Esophagus squamous epithelium (tissue), 5 donors: Measurements from ENCODE around the gene AGBL1. TPM values are rescaled to one million over a fixed set of nuclear protein-coding genes. Genes with fewer than 3 reads are reported as not detected.

Experiments
- DNase-seq: peaks from one replicate; lab custom pipeline; 2025; lab: John Stamatoyannopoulos, UW
- H3K27ac ChIP-seq, 4 donors: fragments of 200-600 bp; sonication (generic); one replicate each; pipeline ENCODE4 v1.5.1; 2016 to 2019; ENCODE audit warnings: mild to moderate bottlenecking in 1 of 4
- H3K27me3 ChIP-seq, 4 donors: fragments of 200-600 bp; sonication (generic); 1 replicate in 3 of 4; 2 replicates in 1 of 4; pipeline versions ENCODE4 v1.5.1 to v1.6.0; 2017 to 2021; ENCODE audit warnings: antibody characterized with exemption in 1 of 4
- H3K36me3 ChIP-seq, 3 donors: fragments of 200-600 bp; sonication (generic); one replicate each; pipeline ENCODE4 v1.5.1; 2016 to 2019
- H3K4me1 ChIP-seq, 3 donors: fragments of 200-600 bp; sonication (generic); one replicate each; pipeline ENCODE4 v1.5.1; 2017 to 2019
- H3K4me3 ChIP-seq, 4 donors: fragments of 200-600 bp; sonication (generic); 1 replicate in 3 of 4; 2 replicates in 1 of 4; pipeline ENCODE4 v1.5.1; 2016 to 2019; ENCODE audit warnings: mild to moderate bottlenecking in 2 of 4, moderate library complexity in 1 of 4
- H3K9me3 ChIP-seq, 3 donors: fragments of 200-600 bp; sonication (generic); one replicate each; pipeline ENCODE4 v1.5.1; 2016 to 2019
- CTCF ChIP-seq, 6 experiments: fragments of 450-650 bp in 4 of 6; fragments of 200-600 bp in 2 of 6; sonication (generic) in 2 of 6; IDR thresholded peaks; one replicate each; pipeline ENCODE4 v1.5.1; 2016 to 2019; ENCODE audit warnings: antibody characterized with exemption in 6 of 6, mild to moderate bottlenecking in 4 of 6, moderate library complexity in 4 of 6
- POLR2A ChIP-seq, 4 donors: fragments of 450-650 bp; IDR thresholded peaks; one replicate each; pipeline ENCODE4 v1.6.1; 2017; ENCODE audit warnings: antibody characterized with exemption in 4 of 4, mild to moderate bottlenecking in 4 of 4, moderate library complexity in 3 of 4
- WGBS, 2 donors: methylation state at CpG; one replicate each; pipeline ENCODE4 v1.1.5; 2018; 5-methylcytosine and 5-hydroxymethylcytosine counted together
- intact Hi-C: fragments of 100-400 bp; cut with DNase I; formaldehyde crosslinking; loops from one replicate; pipeline ENCODE4 v1.15.0; 2022
- total RNA-seq, 4 donors: library from RNA; depleted of rRNA; stranded (reverse); fragments of >200 nt; gene quantifications; one replicate each; pipeline ENCODE4 v1.1.0, GENCODE V29; 2016
- donor health status: DM: yes; HTN: yes; CAD: no.

AGBL1 gene
- total RNA-seq, 4 donors from 2014 or later, result 0.11 to 0.21 (median 0.19) TPM; not detected in 1

GRCh38 chr15:86961669-86962068 lies 882.0 kb downstream of the AGBL1 start:
- no peaks in the 10 kb centered on the region for H3K9me3 ChIP-seq
- no peak for DNase-seq
- no peaks in the 10 kb centered on the region for H3K4me1 ChIP-seq
- H3K4me3 ChIP-seq, result no peak overlapping the region
- TF ChIP-seq POLR2A (IDR thresholded peaks at IDR 0.05) (no peak), CTCF (IDR thresholded peaks at IDR 0.05) (no peak)
- no peaks in the 10 kb centered on the region for H3K27me3 ChIP-seq
- H3K36me3 ChIP-seq, result no peaks in the 10 kb centered on the region
- intact Hi-C loops, result no loop called here
- WGBS, 2 donors, result 78 to 80% methylated on average over 3 of the region's 3 CpGs
- no peak overlapping the region for H3K27ac ChIP-seq

GRCh38 chr15:86964271-86964670 lies 884.6 kb downstream of the AGBL1 start:
- Histone ChIP-seq H3K36me3 (no peaks in the 10 kb centered on the region), H3K27ac (no peak overlapping the region), H3K27me3 (no peaks in the 10 kb centered on the region), H3K4me3 (no peak overlapping the region), H3K9me3 (no peaks in the 10 kb centered on the region), H3K4me1 (no peaks in the 10 kb centered on the region)
- 71 to 85% methylated on average over 1 of the region's 1 CpG for WGBS, 2 donors
- DNase-seq, result no peak
- intact Hi-C loops, result no loop called here
- TF ChIP-seq POLR2A (IDR thresholded peaks at IDR 0.05) (no peak), CTCF (IDR thresholded peaks at IDR 0.05) (no peak)

GRCh38 chr15:86968244-86968643 lies 888.6 kb downstream of the AGBL1 start:
- intact Hi-C loops, result no loop called here
- no peak for DNase-seq
- Histone ChIP-seq H3K4me3 (no peak overlapping the region), H3K36me3 (no peaks in the 10 kb centered on the region), H3K27me3 (no peaks in the 10 kb centered on the region), H3K9me3 (no peaks in the 10 kb centered on the region), H3K27ac (no peak overlapping the region), H3K4me1 (no peaks in the 10 kb centered on the region)
- 57 to 65% methylated on average over 4 of the region's 4 CpGs for WGBS, 2 donors
- TF ChIP-seq CTCF (IDR thresholded peaks at IDR 0.05) (no peak), POLR2A (IDR thresholded peaks at IDR 0.05) (no peak)

- no peak for DNase-seq
- no peaks in the 10 kb centered on the region for H3K27me3 ChIP-seq
- H3K4me1 ChIP-seq, result no peaks in the 10 kb centered on the region
- no peak overlapping the region for H3K4me3 ChIP-seq
- TF ChIP-seq POLR2A (IDR thresholded peaks at IDR 0.05), result no peak
- TF ChIP-seq CTCF (IDR thresholded peaks at IDR 0.05), result no peak
- no peak overlapping the region for H3K27ac ChIP-seq
- intact Hi-C loops, result no loop called here
- H3K36me3 ChIP-seq, result no peaks in the 10 kb centered on the region
- WGBS, 2 donors, result 65 to 85% methylated on average over 4 of the region's 4 CpGs
- H3K9me3 ChIP-seq, result no peaks in the 10 kb centered on the region
These were observed 889.7 kb downstream of the AGBL1 start for GRCh38 chr15:86969364-86969763.

- H3K4me3 ChIP-seq, result no peak overlapping the region
- WGBS, 2 donors, result 68 to 81% methylated on average over 2 of the region's 2 CpGs
- no peak for DNase-seq
- H3K27me3 ChIP-seq, result peaks cover 0 to 4% (median 0%) of the 10 kb centered on the region in 4 donors
- TF ChIP-seq CTCF (IDR thresholded peaks at IDR 0.05) (no peak), POLR2A (IDR thresholded peaks at IDR 0.05) (no peak)
- H3K9me3 ChIP-seq, result no peaks in the 10 kb centered on the region
- no peaks in the 10 kb centered on the region for H3K4me1 ChIP-seq
- H3K36me3 ChIP-seq, result no peaks in the 10 kb centered on the region
- intact Hi-C loops, result no loop called here
- no peak overlapping the region for H3K27ac ChIP-seq
These were observed 893.7 kb downstream of the AGBL1 start for GRCh38 chr15:86973284-86973844.
